IPS-18c (cell line): ENCODE measurements around the gene FTMT.

Source experiments
- H3K4me3 ChIP-seq: 2 replicates; pipeline ENCODE4 v1.7.0; 2013; ENCODE audit warnings: low read depth, mild to moderate bottlenecking, low read length, moderate library complexity; ENCODE audit not compliant: insufficient read depth
- H3K9me3 ChIP-seq: one replicate; pipeline ENCODE4 v1.6.1; 2013; ENCODE audit warnings: mild to moderate bottlenecking, low read length, moderate library complexity; ENCODE audit not compliant: control insufficient read depth, insufficient read depth

FTMT gene

GRCh38 chr5:121890297-121890858 lies 38.7 kb downstream of the FTMT start:
- Histone ChIP-seq H3K9me3 (no peaks in the 10 kb centered on the region), H3K4me3 (no peak overlapping the region)

- no peaks in the 10 kb centered on the region for H3K9me3 ChIP-seq
Observed at GRCh38 chr5:121897341-121897740, 45.7 kb downstream of the FTMT start.

GRCh38 chr5:121899346-121899745 lies 47.7 kb downstream of the FTMT start:
- no peak overlapping the region for H3K4me3 ChIP-seq
- no peaks in the 10 kb centered on the region for H3K9me3 ChIP-seq

More at GRCh38 chr5:121897341-121897740, 45.7 kb downstream of the FTMT start:
- H3K4me3 ChIP-seq = no peak overlapping the region
